GM12864 (cell line): ENCODE data around the gene ADAMTS18.

ENCODE experiments used
- DNase-seq: peaks from one replicate; pipeline ENCODE4 v3.0.0-alpha.2; 2011; ENCODE audit warnings: low read depth
- H3K4me3 ChIP-seq: 2 replicates; pipeline ENCODE4 v1.5.1; 2011; ENCODE audit warnings: mild to moderate bottlenecking, low read depth, low read length, control low read depth
- TF ChIP-seq, protein P1 (sequence below): IDR thresholded peaks from 2 replicates; pipeline ENCODE4 v1.5.1; 2011; ENCODE audit warnings: low read depth, mild to moderate bottlenecking, moderate library complexity, low read length, control low read depth, inconsistent platforms; ENCODE audit errors: missing control alignments

ADAMTS18 gene, protein sequence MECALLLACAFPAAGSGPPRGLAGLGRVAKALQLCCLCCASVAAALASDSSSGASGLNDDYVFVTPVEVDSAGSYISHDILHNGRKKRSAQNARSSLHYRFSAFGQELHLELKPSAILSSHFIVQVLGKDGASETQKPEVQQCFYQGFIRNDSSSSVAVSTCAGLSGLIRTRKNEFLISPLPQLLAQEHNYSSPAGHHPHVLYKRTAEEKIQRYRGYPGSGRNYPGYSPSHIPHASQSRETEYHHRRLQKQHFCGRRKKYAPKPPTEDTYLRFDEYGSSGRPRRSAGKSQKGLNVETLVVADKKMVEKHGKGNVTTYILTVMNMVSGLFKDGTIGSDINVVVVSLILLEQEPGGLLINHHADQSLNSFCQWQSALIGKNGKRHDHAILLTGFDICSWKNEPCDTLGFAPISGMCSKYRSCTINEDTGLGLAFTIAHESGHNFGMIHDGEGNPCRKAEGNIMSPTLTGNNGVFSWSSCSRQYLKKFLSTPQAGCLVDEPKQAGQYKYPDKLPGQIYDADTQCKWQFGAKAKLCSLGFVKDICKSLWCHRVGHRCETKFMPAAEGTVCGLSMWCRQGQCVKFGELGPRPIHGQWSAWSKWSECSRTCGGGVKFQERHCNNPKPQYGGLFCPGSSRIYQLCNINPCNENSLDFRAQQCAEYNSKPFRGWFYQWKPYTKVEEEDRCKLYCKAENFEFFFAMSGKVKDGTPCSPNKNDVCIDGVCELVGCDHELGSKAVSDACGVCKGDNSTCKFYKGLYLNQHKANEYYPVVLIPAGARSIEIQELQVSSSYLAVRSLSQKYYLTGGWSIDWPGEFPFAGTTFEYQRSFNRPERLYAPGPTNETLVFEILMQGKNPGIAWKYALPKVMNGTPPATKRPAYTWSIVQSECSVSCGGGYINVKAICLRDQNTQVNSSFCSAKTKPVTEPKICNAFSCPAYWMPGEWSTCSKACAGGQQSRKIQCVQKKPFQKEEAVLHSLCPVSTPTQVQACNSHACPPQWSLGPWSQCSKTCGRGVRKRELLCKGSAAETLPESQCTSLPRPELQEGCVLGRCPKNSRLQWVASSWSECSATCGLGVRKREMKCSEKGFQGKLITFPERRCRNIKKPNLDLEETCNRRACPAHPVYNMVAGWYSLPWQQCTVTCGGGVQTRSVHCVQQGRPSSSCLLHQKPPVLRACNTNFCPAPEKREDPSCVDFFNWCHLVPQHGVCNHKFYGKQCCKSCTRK (N-terminal part only)

DNA sequence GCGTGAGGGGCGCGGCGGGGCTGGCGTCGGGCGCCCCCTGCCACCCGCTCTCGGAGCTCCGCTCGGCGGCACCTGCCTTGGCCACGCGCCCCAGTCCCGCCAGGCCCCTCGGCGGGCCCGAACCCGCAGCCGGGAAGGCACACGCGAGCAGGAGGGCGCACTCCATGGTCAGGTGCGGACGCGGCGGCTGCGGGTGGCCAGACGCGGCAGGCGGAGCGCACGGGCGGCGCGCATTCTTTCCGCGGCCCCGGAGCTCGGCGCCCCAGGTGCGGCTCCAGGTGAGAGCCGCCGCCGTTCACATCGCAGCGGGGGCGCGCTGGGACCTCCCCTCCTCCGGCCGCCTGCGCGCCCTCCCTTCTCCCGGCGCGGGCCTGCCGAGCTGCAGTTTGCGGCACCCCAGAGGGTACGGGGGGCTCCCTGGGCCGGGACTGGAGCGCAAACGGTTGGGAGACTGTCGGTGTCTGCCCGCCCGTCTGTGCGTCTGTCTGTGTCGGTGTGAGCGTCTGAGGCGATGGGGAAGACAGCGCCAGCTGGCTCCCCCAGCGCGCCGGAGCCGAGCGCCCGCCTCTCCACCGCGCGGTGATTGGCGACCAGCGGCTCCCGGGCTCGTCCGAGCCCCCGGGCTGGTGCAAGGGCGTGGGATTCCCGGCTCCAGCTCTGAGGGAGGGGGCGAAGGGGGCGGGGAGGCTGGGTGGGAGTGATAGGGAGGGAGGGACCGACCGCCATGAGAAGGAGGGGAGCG, at the start of gene ADAMTS18:
ADAMTS18 (minus strand) TSS at position 505 of the 742 bp plus-strand sequence; CDS start at position 166, 339 bp downstream.
- TF ChIP-seq, protein P1, sequence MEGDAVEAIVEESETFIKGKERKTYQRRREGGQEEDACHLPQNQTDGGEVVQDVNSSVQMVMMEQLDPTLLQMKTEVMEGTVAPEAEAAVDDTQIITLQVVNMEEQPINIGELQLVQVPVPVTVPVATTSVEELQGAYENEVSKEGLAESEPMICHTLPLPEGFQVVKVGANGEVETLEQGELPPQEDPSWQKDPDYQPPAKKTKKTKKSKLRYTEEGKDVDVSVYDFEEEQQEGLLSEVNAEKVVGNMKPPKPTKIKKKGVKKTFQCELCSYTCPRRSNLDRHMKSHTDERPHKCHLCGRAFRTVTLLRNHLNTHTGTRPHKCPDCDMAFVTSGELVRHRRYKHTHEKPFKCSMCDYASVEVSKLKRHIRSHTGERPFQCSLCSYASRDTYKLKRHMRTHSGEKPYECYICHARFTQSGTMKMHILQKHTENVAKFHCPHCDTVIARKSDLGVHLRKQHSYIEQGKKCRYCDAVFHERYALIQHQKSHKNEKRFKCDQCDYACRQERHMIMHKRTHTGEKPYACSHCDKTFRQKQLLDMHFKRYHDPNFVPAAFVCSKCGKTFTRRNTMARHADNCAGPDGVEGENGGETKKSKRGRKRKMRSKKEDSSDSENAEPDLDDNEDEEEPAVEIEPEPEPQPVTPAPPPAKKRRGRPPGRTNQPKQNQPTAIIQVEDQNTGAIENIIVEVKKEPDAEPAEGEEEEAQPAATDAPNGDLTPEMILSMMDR, result no peak
- no peak within 1 kb of the TSS for H3K4me3 ChIP-seq
- DNase-seq, result no peak

- no peak for DNase-seq
- TF ChIP-seq, protein P1, result no peak
- no peak overlapping the region for H3K4me3 ChIP-seq
These were observed 46.0 kb upstream of the ADAMTS18 start for GRCh38 chr16:77480681-77481315.

GRCh38 chr16:77472262-77472661, 37.4 kb upstream of the ADAMTS18 start:
- TF ChIP-seq, protein P1, result no peak
- no peak overlapping the region for H3K4me3 ChIP-seq
- no peak for DNase-seq

DNA sequence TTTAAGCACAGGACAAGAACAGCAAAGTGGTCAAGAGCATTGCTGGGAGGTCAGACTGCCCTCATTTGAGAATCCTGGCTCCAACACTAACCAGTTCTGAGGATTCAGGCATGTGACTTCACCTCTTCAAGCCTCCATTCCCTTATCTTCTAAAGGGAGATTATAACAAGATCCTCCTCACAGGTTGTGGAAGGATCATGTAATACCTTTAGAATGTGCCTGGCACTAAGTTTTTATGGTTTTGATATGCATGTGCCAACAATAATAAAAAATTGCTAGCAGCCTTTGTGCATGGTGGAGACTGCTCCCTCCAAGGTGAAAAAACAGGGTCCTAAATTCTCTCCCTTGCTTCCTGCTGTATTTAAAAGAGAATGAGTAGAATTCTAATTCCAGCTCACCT, 36.0 kb upstream of the ADAMTS18 start:
- TF ChIP-seq, protein P1, result no peak
- no peak for DNase-seq
- H3K4me3 ChIP-seq, result no peak overlapping the region

- no peak for DNase-seq
- no peak overlapping the region for H3K4me3 ChIP-seq
- TF ChIP-seq, protein P1, result no peak
These were observed 34.8 kb upstream of the ADAMTS18 start for GRCh38 chr16:77469634-77470033.

DNA sequence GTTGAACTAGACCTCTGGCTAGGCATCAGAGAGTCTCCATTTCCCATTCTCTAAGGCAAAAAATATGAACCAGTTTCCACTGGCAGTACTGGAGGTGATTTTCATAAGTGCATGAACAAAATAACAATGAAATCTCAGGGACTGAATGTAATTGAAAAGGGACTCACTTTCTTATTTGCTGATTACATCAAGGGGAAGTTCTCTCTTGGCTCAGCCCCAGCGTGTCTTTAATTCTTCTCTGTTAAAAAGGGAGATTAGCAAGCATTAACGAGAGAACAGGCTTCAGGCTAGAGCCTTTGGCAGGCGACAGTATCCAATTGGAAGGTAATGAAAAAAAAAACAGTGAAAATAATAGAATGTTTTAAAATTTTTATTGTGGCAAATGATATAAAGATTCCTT, 34.0 kb upstream of the ADAMTS18 start:
- TF ChIP-seq, protein P1, result no peak
- H3K4me3 ChIP-seq, result no peak overlapping the region
- DNase-seq, result no peak
